ENCODE data around the gene FSTL5.

Gene FSTL5

GRCh38 chr4:161583549-161583948 is 580.3 kb downstream of the FSTL5 start:
- DNase-seq (ENCODE audit: low read depth in 2 of 2): no peak

DNA sequence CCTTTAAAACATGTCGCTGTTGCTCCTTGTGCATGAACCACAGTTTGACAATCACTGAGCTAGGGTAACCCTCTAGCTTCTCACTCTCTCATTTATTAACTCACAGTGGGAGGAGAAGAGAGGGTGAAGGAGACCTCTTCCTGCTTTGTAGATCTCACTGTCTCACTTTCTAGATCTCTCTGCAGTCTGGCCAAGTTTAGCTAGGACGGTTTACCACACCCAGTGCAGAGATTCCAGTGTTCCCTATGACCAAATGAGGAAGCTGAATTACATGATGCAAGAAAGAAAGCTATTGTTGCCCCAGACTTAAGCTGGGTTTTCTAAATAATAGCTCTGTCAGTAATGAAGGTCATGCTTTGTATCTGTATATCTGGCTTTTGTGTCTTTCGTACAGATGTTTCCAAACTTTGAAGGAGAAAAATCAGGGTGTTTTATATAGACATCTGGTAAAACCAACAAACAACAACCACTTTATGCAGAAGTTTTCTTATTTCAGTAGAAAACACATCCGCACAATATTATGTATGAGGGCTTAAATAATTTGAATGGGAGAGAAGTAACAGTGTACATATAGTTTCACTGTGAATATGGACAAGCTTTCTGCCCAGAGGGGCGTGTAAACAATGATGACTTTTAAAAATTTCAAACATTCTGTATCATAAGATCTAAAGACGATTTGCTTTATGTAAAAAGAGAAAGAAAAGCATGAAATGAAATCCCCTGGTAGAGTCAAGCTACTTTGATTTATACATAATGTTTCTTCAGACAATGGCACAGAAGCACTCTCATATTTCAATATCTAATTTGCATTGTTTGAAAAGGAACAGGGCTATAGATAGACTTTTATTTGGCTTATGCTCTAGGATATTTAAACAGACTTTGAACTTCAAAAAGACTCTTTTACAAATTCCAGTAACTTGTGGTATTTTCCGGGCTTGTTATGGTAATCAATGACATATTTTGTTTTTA is 582.3 kb downstream of the FSTL5 start:
- DNase-seq (ENCODE audit: low read depth in 2 of 2): no peak

GRCh38 chr4:161577579-161578301 is 586.1 kb downstream of the FSTL5 start:
- peak; percentile 95 for DNase-seq (ENCODE audit: low read depth in 2 of 2)

DNA sequence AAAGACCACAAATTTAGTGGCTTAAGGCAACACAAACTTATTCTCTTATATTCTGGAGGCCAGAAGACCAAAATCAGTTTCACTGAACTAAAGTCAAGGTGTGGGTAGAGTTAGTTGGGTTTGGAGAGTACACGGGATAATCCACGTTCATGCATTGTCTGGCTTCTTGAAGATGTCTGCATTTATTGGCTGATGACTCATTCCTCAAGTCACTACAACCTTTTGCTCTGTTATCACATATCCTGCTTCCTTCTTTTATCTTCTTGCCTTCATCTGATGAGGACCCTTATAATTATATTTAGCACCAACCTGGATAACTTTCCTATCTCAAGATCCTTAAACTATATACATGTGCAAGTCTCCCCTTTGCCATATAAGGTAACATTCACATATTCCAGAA is 590.0 kb downstream of the FSTL5 start:
- DNase-seq (ENCODE audit: low read depth in 2 of 2): no peak

DNA sequence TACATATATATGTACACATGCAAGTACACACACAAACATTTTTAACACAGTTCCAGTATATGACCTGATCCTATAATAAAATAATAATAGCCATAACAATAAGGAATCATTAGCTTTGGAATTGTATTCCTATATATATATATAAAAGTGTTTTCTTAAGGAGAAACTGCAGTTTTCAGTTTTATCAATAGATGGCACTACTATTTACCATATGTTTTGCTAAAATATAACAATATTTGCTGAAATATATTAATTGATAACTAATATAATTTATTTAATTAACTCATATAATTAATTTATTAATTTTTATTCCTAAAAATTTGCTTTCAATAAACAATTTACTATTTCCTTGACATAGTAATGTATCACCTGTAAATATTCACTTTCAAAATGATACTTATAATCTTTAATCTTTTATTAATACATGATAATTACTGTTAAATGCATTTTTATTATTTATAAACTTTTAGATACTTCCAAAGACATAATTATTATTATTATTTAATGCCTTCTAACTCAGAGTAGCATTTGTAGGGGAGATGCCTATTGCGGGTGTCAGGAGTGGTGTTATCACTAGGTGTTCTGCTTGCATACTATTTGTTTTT is 599.5 kb downstream of the FSTL5 start:
- no peak for DNase-seq (ENCODE audit: low read depth in 2 of 2)

DNA sequence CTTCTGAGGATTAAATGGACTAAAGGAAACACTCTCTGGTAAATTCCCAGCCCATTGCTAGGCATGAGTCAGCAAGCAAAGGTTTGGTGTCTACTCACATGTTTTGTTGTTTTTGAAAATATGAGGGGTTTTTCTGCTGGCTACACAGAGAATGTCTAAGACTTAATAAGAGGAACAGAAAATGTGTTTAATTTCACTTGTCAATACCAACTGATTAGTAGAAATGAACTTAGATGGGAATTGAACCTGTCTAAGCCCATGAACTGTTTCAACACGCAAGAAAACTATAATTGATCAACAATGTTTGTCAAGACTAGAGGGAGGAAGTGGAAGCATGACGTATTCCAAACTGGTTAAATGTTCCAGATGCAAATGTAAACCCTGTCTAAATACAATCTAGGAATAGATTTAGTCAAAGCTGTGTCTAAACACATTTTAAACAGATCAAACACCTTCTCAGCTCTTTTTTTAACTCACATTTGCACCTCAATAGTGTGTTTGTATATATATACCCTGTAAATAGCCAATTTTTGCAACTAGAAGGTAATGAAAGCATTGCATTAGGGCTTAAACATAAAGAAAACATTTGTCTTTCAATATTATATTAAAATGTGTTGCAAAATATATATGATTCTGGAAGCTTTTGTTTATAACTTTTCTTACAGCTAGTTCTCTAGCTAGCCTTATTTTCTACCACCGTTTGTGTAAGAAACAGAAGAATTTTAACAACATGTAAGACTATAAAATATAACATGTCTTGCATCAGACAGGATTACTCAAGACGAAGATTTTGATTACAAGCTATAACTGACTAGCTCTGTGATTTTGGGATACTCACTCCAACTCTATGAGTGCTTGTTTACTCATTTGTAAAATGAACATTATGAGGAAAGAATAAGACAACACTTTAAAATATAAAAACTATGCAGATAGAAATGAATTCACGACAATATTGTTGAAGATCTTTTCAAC is 607.8 kb downstream of the FSTL5 start:
- no peak for DNase-seq (ENCODE audit: low read depth in 2 of 2)

DNA sequence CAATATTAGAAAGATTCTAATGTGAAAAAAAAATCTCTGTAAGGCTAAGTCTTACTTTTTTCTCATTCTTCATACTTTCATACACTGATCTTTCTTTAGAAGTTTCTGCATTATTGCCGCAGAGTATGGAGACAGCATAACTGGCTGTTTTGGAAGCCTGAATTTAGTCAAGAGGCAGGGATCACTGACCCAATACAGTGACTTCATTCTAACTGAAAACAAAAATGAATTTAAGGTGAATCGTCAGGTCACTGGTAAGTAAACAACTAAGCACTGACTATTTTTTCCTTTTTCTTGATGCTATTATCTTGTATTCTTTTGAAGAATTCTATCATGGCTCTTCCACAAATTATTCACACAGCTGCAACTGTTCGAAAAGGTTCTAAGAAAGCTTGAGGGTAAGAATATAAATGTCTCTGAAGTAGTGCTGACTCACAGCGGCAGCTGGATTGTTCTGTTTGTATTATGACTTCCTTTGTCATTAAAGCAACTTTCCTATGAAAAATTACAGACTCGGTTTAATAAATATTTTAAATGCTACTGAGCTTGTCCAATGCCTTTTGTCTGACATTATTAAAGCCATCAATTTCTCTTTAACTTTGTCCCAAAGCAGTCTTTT is 609.3 kb downstream of the FSTL5 start:
- no peak for DNase-seq (ENCODE audit: low read depth in 2 of 2)

- no peak for DNase-seq (ENCODE audit: low read depth in 2 of 2)
These were observed 616.9 kb downstream of the FSTL5 start for GRCh38 chr4:161546902-161547301.

- DNase-seq (ENCODE audit: low read depth in 2 of 2): no peak
These were observed 623.5 kb downstream of the FSTL5 start for GRCh38 chr4:161540265-161540664.

- DNase-seq (ENCODE audit: low read depth in 2 of 2): no peak
These were observed 624.9 kb downstream of the FSTL5 start for GRCh38 chr4:161538941-161539340.

- DNase-seq (ENCODE audit: low read depth in 2 of 2): no peak
These were observed 633.1 kb downstream of the FSTL5 start for GRCh38 chr4:161530710-161531109.

- no peak for DNase-seq (ENCODE audit: low read depth in 2 of 2)
These were observed 638.7 kb downstream of the FSTL5 start for GRCh38 chr4:161525121-161525520.

DNA sequence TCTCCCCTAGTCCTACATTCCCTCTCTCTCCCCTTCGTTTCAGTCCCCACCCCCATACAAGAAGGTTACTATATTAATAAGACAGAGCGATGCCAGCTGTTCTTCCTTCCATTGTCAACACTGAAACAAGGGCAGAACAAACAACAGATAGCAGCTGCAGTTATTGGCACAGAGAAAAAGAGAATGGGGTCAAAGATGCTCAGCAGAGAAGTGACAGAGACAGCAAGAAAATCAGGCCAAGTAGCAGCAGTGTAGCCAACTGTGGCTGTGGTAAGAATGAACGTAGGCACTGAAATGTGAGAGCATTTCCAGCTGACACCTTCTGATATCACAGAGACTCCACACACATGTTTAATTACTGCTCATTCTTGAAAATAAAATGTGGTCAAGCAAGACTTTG is 641.8 kb downstream of the FSTL5 start:
- no peak for DNase-seq (ENCODE audit: low read depth in 2 of 2)

GRCh38 chr4:161519611-161520010 is 644.2 kb downstream of the FSTL5 start:
- no peak for DNase-seq (ENCODE audit: low read depth in 2 of 2)

DNA sequence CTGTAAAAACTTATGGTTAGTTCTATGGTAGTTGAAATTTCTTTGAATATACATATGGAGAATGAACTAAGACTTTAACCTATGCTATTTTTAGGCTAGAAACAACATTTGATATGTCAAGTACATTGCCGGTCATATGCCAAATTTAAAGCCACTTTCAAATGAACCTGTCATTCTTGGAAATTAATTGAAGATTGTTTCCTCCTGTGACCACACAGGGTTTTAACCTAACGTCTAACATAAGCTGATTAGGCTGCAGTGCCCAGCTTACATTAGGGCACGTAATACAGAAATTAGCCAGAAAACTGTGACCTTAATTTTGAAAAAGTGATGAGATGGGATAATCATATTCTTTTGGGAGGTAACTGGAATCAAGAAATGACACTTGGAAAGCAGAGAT is 645.9 kb downstream of the FSTL5 start:
- no peak for DNase-seq (ENCODE audit: low read depth in 2 of 2)

- DNase-seq (ENCODE audit: low read depth in 2 of 2): no peak
These were observed 658.7 kb downstream of the FSTL5 start for GRCh38 chr4:161505141-161505540.

DNA sequence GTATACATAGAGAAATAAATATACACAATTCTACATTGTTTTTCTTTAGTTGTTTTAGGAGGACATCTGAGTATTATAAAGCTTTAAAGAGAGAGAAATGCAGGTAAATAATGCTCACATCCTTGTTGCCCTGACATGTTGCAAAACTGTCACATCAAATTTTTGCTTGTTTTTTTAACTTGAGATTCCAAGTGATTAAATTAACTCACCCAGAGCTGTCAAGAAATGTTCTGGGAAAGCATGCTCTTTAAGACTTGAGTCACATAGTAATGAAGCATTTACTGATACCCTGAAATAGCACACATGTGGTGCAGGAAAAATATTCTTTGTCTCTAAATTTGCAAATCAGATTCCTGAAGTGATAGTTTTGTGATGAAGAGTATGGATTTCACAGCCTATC is 665.6 kb downstream of the FSTL5 start:
- no peak for DNase-seq (ENCODE audit: low read depth in 2 of 2)

DNA sequence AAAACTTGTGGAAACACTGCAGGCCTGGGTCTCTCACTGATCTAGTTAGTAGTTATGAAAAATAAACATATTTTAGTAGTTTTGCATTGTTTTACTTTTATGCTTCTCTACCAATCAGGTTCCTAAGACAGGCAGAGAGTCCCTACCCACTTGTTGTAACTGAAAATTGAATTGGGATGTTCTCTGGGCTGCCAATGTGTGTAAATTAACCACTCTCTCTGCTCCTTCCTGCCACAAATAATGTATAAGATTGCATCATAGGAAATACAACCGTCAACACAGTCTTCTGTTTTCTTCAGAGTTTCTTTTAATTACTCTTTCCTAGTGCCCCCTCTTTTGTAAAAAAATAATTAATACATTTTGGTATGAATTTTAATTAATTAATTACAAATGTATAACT is 677.3 kb downstream of the FSTL5 start:
- DNase-seq (ENCODE audit: low read depth in 2 of 2): peak; percentile 1 to 3

DNA sequence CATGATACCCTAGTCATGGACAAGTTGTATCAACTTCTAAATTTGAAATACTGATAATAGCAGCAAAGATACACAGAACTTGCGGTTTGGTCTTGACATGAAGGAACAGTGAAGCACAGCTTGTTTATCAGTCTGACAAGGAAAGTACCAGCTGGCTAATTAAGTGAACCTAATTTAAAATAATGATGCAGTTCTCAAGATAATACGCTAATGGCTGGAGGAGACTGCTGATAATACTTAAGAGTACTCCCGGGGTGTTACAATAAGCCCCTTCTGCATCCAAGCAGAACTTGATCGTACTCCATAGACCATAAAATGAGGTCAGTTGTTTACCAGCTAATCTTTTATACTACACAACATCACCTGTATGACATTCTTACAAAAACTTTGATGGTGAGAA is 697.5 kb downstream of the FSTL5 start:
- no peak for DNase-seq (ENCODE audit: low read depth in 2 of 2)

- no peak for DNase-seq (ENCODE audit: low read depth in 2 of 2)
These were observed 700.4 kb downstream of the FSTL5 start for GRCh38 chr4:161463436-161463835.

GRCh38 chr4:161457906-161458305 is 705.9 kb downstream of the FSTL5 start:
- DNase-seq (ENCODE audit: low read depth in 2 of 2): no peak
